GDM1 (cell line): Measurements from ENCODE around the gene KNL1.
A peak's percentile ranks its signal among the peaks of the same experiment; 100 is the strongest.
"Not testable (repeated sequence)": the region's sequence is repeated elsewhere in the genome, so short reads cannot be mapped to it uniquely, and the experiment has no call there.

Experiments
- DNase-seq: peaks from one replicate; lab custom pipeline; 2025; lab: John Stamatoyannopoulos, UW

KNL1 gene, protein sequence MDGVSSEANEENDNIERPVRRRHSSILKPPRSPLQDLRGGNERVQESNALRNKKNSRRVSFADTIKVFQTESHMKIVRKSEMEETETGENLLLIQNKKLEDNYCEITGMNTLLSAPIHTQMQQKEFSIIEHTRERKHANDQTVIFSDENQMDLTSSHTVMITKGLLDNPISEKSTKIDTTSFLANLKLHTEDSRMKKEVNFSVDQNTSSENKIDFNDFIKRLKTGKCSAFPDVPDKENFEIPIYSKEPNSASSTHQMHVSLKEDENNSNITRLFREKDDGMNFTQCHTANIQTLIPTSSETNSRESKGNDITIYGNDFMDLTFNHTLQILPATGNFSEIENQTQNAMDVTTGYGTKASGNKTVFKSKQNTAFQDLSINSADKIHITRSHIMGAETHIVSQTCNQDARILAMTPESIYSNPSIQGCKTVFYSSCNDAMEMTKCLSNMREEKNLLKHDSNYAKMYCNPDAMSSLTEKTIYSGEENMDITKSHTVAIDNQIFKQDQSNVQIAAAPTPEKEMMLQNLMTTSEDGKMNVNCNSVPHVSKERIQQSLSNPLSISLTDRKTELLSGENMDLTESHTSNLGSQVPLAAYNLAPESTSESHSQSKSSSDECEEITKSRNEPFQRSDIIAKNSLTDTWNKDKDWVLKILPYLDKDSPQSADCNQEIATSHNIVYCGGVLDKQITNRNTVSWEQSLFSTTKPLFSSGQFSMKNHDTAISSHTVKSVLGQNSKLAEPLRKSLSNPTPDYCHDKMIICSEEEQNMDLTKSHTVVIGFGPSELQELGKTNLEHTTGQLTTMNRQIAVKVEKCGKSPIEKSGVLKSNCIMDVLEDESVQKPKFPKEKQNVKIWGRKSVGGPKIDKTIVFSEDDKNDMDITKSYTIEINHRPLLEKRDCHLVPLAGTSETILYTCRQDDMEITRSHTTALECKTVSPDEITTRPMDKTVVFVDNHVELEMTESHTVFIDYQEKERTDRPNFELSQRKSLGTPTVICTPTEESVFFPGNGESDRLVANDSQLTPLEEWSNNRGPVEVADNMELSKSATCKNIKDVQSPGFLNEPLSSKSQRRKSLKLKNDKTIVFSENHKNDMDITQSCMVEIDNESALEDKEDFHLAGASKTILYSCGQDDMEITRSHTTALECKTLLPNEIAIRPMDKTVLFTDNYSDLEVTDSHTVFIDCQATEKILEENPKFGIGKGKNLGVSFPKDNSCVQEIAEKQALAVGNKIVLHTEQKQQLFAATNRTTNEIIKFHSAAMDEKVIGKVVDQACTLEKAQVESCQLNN (N-terminal part only)

GRCh38 chr15:40593588-40594428 lies at the start of gene KNL1:
TSS of gene KNL1 (plus strand) at chr15:40594249. CDS start at chr15:40602932, 8,683 bp downstream.
- DNase-seq = peak; percentile 92

- no peak for DNase-seq
Observed at GRCh38 chr15:40545457-40545856, 48.6 kb upstream of the KNL1 start.

DNA sequence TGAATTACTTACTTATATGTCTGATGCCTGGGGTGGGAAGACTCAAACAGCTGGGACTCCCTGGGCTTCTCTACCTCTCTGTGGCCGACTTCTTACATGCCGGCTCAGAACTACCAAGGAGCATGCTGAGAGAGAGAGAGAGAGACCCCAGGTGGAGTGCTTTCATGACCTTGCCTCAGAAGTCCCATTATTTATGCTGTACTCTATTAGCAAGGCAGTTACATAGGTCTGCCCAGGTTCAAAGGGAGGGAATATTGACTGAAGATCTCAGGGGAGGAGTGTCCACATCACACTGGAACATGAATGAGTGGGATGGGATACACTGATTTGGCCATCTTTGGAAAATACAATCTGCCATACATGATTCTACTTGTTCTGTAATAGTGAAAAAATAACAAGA lies 45.4 kb upstream of the KNL1 start:
- DNase-seq = no peak

GRCh38 chr15:40549894-40550293 lies 44.2 kb upstream of the KNL1 start:
- no peak for DNase-seq

GRCh38 chr15:40550341-40551037 lies 43.6 kb upstream of the KNL1 start:
- DNase-seq = no peak

DNA sequence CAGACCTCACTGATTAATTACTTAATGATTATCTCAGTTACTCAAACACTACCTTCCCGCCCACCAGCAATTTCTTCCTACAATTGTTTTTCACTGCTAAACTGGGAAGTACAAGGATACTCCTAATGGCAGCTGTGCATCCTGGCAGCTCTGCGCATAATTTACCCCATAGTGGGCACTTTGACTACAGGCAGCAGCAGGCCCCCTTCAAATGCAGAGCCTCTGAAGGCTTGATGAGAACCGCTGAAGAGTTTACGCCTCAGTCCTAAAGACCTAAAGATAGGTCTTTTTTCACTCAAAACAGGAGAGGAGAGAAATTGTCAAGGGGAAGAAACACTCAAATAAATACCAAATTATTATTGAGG lies 39.9 kb upstream of the KNL1 start:
- no peak for DNase-seq

DNA sequence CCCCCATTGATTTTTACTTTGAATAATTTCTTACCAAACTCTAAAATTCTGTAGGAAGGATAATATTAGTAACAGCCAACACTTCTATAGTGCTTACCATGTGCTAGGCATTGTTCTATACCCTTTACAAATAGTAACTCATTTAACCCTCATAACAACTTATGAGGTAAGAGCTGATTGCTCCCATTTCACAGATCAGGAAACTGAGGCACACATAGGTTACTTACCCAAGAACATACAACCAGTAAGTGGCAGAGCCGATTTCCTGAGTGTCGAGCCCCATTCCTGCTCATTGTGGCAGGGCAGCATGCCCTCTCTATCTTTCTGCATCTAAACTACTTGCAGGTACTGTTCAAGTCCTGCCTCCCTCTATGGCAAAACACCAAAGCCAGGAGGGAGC lies 38.2 kb upstream of the KNL1 start:
- DNase-seq = no peak

GRCh38 chr15:40558952-40559742 lies 34.9 kb upstream of the KNL1 start:
- DNase-seq = no peak

- no peak for DNase-seq
Observed at GRCh38 chr15:40562691-40563090, 31.4 kb upstream of the KNL1 start.

DNA sequence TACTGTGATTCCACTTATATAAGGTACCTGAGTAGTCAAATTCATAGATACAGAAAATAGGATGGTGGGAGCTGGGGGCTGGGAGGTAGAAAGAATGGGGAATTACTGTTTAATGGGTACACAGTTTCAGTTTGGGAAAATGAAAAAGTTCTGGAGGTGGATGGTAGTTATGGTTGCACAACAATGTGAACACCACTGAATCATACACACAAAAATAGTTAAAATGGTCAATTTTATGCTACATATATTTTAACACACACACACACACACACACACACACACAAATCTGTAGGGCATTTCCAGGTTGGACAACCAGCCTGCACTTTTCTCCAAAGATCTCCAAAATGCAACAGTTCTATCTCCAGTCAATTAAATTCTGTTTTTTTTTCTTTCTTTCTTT lies 30.6 kb upstream of the KNL1 start:
- no peak for DNase-seq

DNA sequence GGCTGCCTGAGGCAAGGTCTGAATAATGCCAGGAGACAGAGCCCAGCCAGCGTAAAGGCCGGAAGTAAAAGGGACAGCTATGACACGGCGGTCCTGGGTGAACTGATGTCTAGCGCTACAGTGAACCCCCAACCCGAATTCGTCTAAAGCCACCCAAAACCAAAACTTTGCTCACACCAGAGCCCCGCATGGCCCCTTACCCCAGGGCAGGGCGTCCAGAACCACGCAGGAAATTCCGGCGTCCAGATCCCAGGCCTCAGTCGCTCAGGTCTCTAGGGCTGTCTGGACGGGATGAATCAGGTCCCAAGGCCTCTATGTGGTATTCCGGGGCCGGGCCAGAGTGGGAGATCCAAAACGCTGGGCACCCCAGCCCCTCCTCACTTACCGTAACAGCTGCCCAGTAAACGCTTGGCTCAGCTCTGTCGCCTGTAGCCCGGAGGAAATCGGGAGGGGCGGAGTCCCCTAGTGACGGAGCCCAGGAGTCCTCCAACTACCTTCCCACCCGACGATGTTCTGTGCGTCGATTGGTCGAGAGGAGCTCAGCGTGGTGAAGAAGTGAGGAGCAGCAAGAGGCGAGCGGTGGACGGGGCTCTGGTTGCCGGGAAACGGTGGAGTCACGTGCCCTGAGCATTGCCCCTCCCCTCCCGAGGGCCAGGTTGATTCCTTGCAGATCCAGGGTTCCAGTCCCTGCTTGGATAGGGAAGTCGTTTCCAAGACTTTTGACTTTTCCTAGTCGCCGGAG lies 29.3 kb upstream of the KNL1 start, which contains the start of gene CCDC32:
Gene CCDC32, minus strand, starts transcription at position 452 of the 742 bp plus-strand sequence. CDS start 2,027 bp downstream, outside the sequence.
- DNase-seq = peak; percentile 92

- DNase-seq = no peak
Observed at GRCh38 chr15:40565333-40566238, 28.5 kb upstream of the KNL1 start.

- DNase-seq = peak; percentile 11
Observed at GRCh38 chr15:40567111-40567510, 26.9 kb upstream of the KNL1 start.

GRCh38 chr15:40569129-40569953 lies 24.7 kb upstream of the KNL1 start, which contains the start of gene RPUSD2:
TSS of gene RPUSD2 (plus strand) at chr15:40569299. CDS start at chr15:40569338, 39 bp downstream.
- DNase-seq = peak; percentile 79

GRCh38 chr15:40575113-40575512 lies 18.9 kb upstream of the KNL1 start:
- DNase-seq = no peak

GRCh38 chr15:40576914-40577313 lies 17.1 kb upstream of the KNL1 start:
- not testable (repeated sequence) for DNase-seq

- no peak for DNase-seq
Observed at GRCh38 chr15:40578892-40579291, 15.2 kb upstream of the KNL1 start.
